Measurements from ENCODE around the gene RRP12.
"Not testable (repeated sequence)": the region's sequence is repeated elsewhere in the genome, so short reads cannot be mapped to it uniquely, and the experiment has no call there.

The RRP12 gene

GRCh38 chr10:97416565-97416964 is 15.4 kb upstream of the RRP12 start:
- H3K4me1 ChIP-seq (ENCODE audit: insufficient read depth, insufficient read length), result peaks cover 7% of the 10 kb centered on the region

GRCh38 chr10:97412891-97413304 is 11.8 kb upstream of the RRP12 start:
- no peaks in the 10 kb centered on the region for H3K27me3 ChIP-seq (ENCODE audit: insufficient read depth, insufficient read length)
- DNase-seq (ENCODE audit: low read depth, low spot score), result no peak
- no peak overlapping the region for H3K9ac ChIP-seq (ENCODE audit: insufficient read length, low read depth)

More at GRCh38 chr10:97416565-97416964, 15.4 kb upstream of the RRP12 start:
- Histone ChIP-seq H3K27me3 (ENCODE audit: insufficient read depth, insufficient read length) (no peaks in the 10 kb centered on the region), H3K4me3 (ENCODE audit: insufficient read length, low read depth) (no peak overlapping the region), H3K9ac (ENCODE audit: insufficient read length, low read depth) (no peak overlapping the region), H3K9me3 (ENCODE audit: insufficient read depth, low read length) (no peaks in the 10 kb centered on the region), H3K36me3 (ENCODE audit: insufficient read depth, insufficient read length, low read length) (no peaks in the 10 kb centered on the region)
- no peak for DNase-seq (ENCODE audit: low read depth, low spot score)
- no peak for TF ChIP-seq SUZ12 (IDR thresholded peaks at IDR 0.05; ENCODE audit: extremely low read depth, insufficient read depth, insufficient read length)
- TF ChIP-seq ZNF274 (IDR thresholded peaks at IDR 0.05; ENCODE audit: low read depth, low read length), result no peak
- no peak for TF ChIP-seq YY1 (IDR thresholded peaks at IDR 0.05; ENCODE audit: insufficient read depth, insufficient read length)

GRCh38 chr10:97411406-97411805 is 10.3 kb upstream of the RRP12 start:
- no peaks in the 10 kb centered on the region for H3K9me3 ChIP-seq (ENCODE audit: insufficient read depth, low read length)
- no peaks in the 10 kb centered on the region for H3K27me3 ChIP-seq (ENCODE audit: insufficient read depth, insufficient read length)
- H3K4me1 ChIP-seq (ENCODE audit: insufficient read depth, insufficient read length), result peaks cover 3% of the 10 kb centered on the region
- H3K36me3 ChIP-seq (ENCODE audit: insufficient read depth, insufficient read length, low read length), result no peaks in the 10 kb centered on the region
- H3K9ac ChIP-seq (ENCODE audit: insufficient read length, low read depth), result no peak overlapping the region
- no peak for TF ChIP-seq SUZ12 (IDR thresholded peaks at IDR 0.05; ENCODE audit: extremely low read depth, insufficient read depth, insufficient read length)
- TF ChIP-seq YY1 (IDR thresholded peaks at IDR 0.05; ENCODE audit: insufficient read depth, insufficient read length), result no peak
- TF ChIP-seq ZNF274 (IDR thresholded peaks at IDR 0.05; ENCODE audit: low read depth, low read length), result no peak
- DNase-seq (ENCODE audit: low read depth, low spot score), result no peak
- no peak overlapping the region for H3K4me3 ChIP-seq (ENCODE audit: insufficient read length, low read depth)

More at GRCh38 chr10:97412891-97413304, 11.8 kb upstream of the RRP12 start:
- Histone ChIP-seq H3K4me3 (ENCODE audit: insufficient read length, low read depth) (no peak overlapping the region), H3K36me3 (ENCODE audit: insufficient read depth, insufficient read length, low read length) (no peaks in the 10 kb centered on the region), H3K4me1 (ENCODE audit: insufficient read depth, insufficient read length) (peaks cover 3% of the 10 kb centered on the region), H3K9me3 (ENCODE audit: insufficient read depth, low read length) (no peaks in the 10 kb centered on the region)
- no peak for TF ChIP-seq SUZ12 (IDR thresholded peaks at IDR 0.05; ENCODE audit: extremely low read depth, insufficient read depth, insufficient read length)
- no peak for TF ChIP-seq YY1 (IDR thresholded peaks at IDR 0.05; ENCODE audit: insufficient read depth, insufficient read length)
- no peak for TF ChIP-seq ZNF274 (IDR thresholded peaks at IDR 0.05; ENCODE audit: low read depth, low read length)

GRCh38 chr10:97408496-97408992 is 7.4 kb upstream of the RRP12 start:
- Histone ChIP-seq H3K4me1 (ENCODE audit: insufficient read depth, insufficient read length) (no peaks in the 10 kb centered on the region), H3K9ac (ENCODE audit: insufficient read length, low read depth) (no peak overlapping the region), H3K36me3 (ENCODE audit: insufficient read depth, insufficient read length, low read length) (no peaks in the 10 kb centered on the region), H3K27me3 (ENCODE audit: insufficient read depth, insufficient read length) (no peaks in the 10 kb centered on the region), H3K4me3 (ENCODE audit: insufficient read length, low read depth) (no peak overlapping the region), H3K9me3 (ENCODE audit: insufficient read depth, low read length) (no peaks in the 10 kb centered on the region)
- no peak for TF ChIP-seq SUZ12 (IDR thresholded peaks at IDR 0.05; ENCODE audit: extremely low read depth, insufficient read depth, insufficient read length)
- no peak for TF ChIP-seq ZNF274 (IDR thresholded peaks at IDR 0.05; ENCODE audit: low read depth, low read length)
- TF ChIP-seq YY1 (IDR thresholded peaks at IDR 0.05; ENCODE audit: insufficient read depth, insufficient read length), result no peak
- no peak for DNase-seq (ENCODE audit: low read depth, low spot score)

- H3K4me1 ChIP-seq (ENCODE audit: insufficient read depth, insufficient read length), result no peaks in the 10 kb centered on the region
- TF ChIP-seq ZNF274 (IDR thresholded peaks at IDR 0.05; ENCODE audit: low read depth, low read length) (no peak), SUZ12 (IDR thresholded peaks at IDR 0.05; ENCODE audit: extremely low read depth, insufficient read depth, insufficient read length) (no peak)
- DNase-seq (ENCODE audit: low read depth, low spot score), result no peak
- no peaks in the 10 kb centered on the region for H3K36me3 ChIP-seq (ENCODE audit: insufficient read depth, insufficient read length, low read length)
- no peak overlapping the region for H3K4me3 ChIP-seq (ENCODE audit: insufficient read length, low read depth)
- no peaks in the 10 kb centered on the region for H3K9me3 ChIP-seq (ENCODE audit: insufficient read depth, low read length)
- H3K27me3 ChIP-seq (ENCODE audit: insufficient read depth, insufficient read length), result no peaks in the 10 kb centered on the region
- H3K9ac ChIP-seq (ENCODE audit: insufficient read length, low read depth), result no peak overlapping the region
Observed at GRCh38 chr10:97407952-97408248, 6.8 kb upstream of the RRP12 start.

- no peaks in the 10 kb centered on the region for H3K9me3 ChIP-seq (ENCODE audit: insufficient read depth, low read length)
- H3K9ac ChIP-seq (ENCODE audit: insufficient read length, low read depth), result peak overlapping the region; percentile 8
- H3K4me3 ChIP-seq (ENCODE audit: insufficient read length, low read depth), result no peak overlapping the region
- H3K36me3 ChIP-seq (ENCODE audit: insufficient read depth, insufficient read length, low read length), result no peaks in the 10 kb centered on the region
- H3K27me3 ChIP-seq (ENCODE audit: insufficient read depth, insufficient read length), result no peaks in the 10 kb centered on the region
- DNase-seq (ENCODE audit: low read depth, low spot score), result peak; percentile 60
- TF ChIP-seq ZNF274 (IDR thresholded peaks at IDR 0.05; ENCODE audit: low read depth, low read length) (no peak), SUZ12 (IDR thresholded peaks at IDR 0.05; ENCODE audit: extremely low read depth, insufficient read depth, insufficient read length) (no peak), YY1 (IDR thresholded peaks at IDR 0.05; ENCODE audit: insufficient read depth, insufficient read length) (no peak)
- H3K4me1 ChIP-seq (ENCODE audit: insufficient read depth, insufficient read length), result no peaks in the 10 kb centered on the region
Observed at GRCh38 chr10:97407211-97407951, 6.2 kb upstream of the RRP12 start.

GRCh38 chr10:97406483-97406882 is 5.3 kb upstream of the RRP12 start:
- not testable (repeated sequence) for H3K36me3 ChIP-seq (ENCODE audit: insufficient read depth, insufficient read length, low read length); H3K9me3 ChIP-seq (ENCODE audit: insufficient read depth, low read length); H3K9ac ChIP-seq (ENCODE audit: insufficient read length, low read depth); H3K27me3 ChIP-seq (ENCODE audit: insufficient read depth, insufficient read length); DNase-seq (ENCODE audit: low read depth, low spot score); H3K4me1 ChIP-seq (ENCODE audit: insufficient read depth, insufficient read length); H3K4me3 ChIP-seq (ENCODE audit: insufficient read length, low read depth)

Data from NT2/D1 (cell line).